Activated CD8-positive, alpha-beta T cell treated with anti-CD3 and anti-CD28 coated beads for 36 hours (primary cell): ENCODE measurements around the gene ABCG1. TPM values are rescaled to one million over a fixed set of nuclear protein-coding genes. Genes with fewer than 3 reads are reported as not detected.

ENCODE experiments used
- ATAC-seq: fragments of 200-7000 bp; cut with Tn5 transposase; one replicate; pipeline ENCODE4 v1.10.0; 2021; ENCODE audit warnings: mild to moderate bottlenecking, moderate library complexity
- CTCF ChIA-PET: fragments of 350-600 bp; sonication (Branson Sonifier 250); formaldehyde crosslinking; loops from one replicate; lab custom pipeline; 2021; ENCODE audit warnings: antibody characterized with exemption; lab: Charles Lee
- POLR2A ChIA-PET: fragments of 350-600 bp; sonication (Branson Sonifier 250); formaldehyde crosslinking; loops from one replicate; lab custom pipeline; 2021; ENCODE audit warnings: antibody characterized with exemption; lab: Charles Lee
- DNase-seq: peaks from one replicate; pipeline ENCODE4 v3.0.0-alpha.2; 2020
- H3K27ac Mint-ChIP-seq: one replicate; pipeline ENCODE4 v1.8.0; 2021; ENCODE audit warnings: mild to moderate bottlenecking, mixed read lengths
- H3K27me3 Mint-ChIP-seq: one replicate; pipeline ENCODE4 v1.8.0; 2021; ENCODE audit warnings: mixed read lengths
- H3K36me3 Mint-ChIP-seq: one replicate; pipeline ENCODE4 v1.8.0; 2021; ENCODE audit warnings: low read depth, mixed read lengths
- H3K4me1 Mint-ChIP-seq: one replicate; pipeline ENCODE4 v1.8.0; 2021; ENCODE audit warnings: low read depth, mixed read lengths
- H3K4me3 Mint-ChIP-seq: one replicate; pipeline ENCODE4 v1.8.0; 2021; ENCODE audit warnings: mild to moderate bottlenecking, moderate library complexity, mixed read lengths
- H3K9me3 Mint-ChIP-seq: one replicate; pipeline ENCODE4 v1.8.0; 2021; ENCODE audit warnings: mixed read lengths
- intact Hi-C: fragments of 100-400 bp; cut with micrococcal nuclease; formaldehyde crosslinking; loops from one replicate; pipeline ENCODE4 v1.10.0; 2022
- total RNA-seq, 2 experiments: library from RNA; stranded (reverse); gene quantifications; one replicate each; pipeline ENCODE4 v1.2.3, GENCODE V29; 2021
- TF ChIP-seq, protein P1 (sequence below): fragments of 200-600 bp; IDR thresholded peaks from one replicate; pipeline ENCODE4 v1.8.0; 2022; ENCODE audit warnings: antibody characterized with exemption, mild to moderate bottlenecking

ABCG1 gene
- total RNA-seq, 2 experiments from 2014 or later = 12.1 to 12.7 TPM

- TF ChIP-seq, protein P1, sequence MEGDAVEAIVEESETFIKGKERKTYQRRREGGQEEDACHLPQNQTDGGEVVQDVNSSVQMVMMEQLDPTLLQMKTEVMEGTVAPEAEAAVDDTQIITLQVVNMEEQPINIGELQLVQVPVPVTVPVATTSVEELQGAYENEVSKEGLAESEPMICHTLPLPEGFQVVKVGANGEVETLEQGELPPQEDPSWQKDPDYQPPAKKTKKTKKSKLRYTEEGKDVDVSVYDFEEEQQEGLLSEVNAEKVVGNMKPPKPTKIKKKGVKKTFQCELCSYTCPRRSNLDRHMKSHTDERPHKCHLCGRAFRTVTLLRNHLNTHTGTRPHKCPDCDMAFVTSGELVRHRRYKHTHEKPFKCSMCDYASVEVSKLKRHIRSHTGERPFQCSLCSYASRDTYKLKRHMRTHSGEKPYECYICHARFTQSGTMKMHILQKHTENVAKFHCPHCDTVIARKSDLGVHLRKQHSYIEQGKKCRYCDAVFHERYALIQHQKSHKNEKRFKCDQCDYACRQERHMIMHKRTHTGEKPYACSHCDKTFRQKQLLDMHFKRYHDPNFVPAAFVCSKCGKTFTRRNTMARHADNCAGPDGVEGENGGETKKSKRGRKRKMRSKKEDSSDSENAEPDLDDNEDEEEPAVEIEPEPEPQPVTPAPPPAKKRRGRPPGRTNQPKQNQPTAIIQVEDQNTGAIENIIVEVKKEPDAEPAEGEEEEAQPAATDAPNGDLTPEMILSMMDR = peak; percentile 89
- no peaks in the 10 kb centered on the region for H3K36me3 Mint-ChIP-seq
- intact Hi-C loops = loop anchor here (2.0 to 5.0 kb wide), 2 partner anchors 94 to 111 kb away; no protein-coding TSS in a partner anchor
- peaks cover 17% of the 10 kb centered on the region for H3K4me1 Mint-ChIP-seq
- DNase-seq (peak; percentile 89), ATAC-seq (peak; percentile 99)
- no peak overlapping the region for H3K4me3 Mint-ChIP-seq
- CTCF ChIA-PET = interaction anchor here (0.7 to 3.9 kb wide), 56 partner anchors 9 to 255 kb away, joined by 3 to 133 read pairs (median 6); partner anchors contain the start of genes ABCG1 and SLC37A1
- no peaks in the 10 kb centered on the region for H3K27me3 Mint-ChIP-seq
- no peak overlapping the region for H3K27ac Mint-ChIP-seq
- no peaks in the 10 kb centered on the region for H3K9me3 Mint-ChIP-seq
- POLR2A ChIA-PET = interaction anchor here (1.0 to 1.3 kb wide), 2 partner anchors 42 to 48 kb away, joined by 4 read pairs; no protein-coding TSS in a partner anchor
Measured at GRCh38 chr21:42258150-42258884, 39.4 kb downstream of the ABCG1 start.

GRCh38 chr21:42258885-42259407, 40.0 kb downstream of the ABCG1 start:
- ATAC-seq (no peak), DNase-seq (no peak)
- H3K36me3 Mint-ChIP-seq = no peaks in the 10 kb centered on the region
- no peaks in the 10 kb centered on the region for H3K27me3 Mint-ChIP-seq
- intact Hi-C loops = loop anchor here (2.0 to 5.0 kb wide), 2 partner anchors 94 to 112 kb away; no protein-coding TSS in a partner anchor
- H3K4me3 Mint-ChIP-seq = no peak overlapping the region
- no peaks in the 10 kb centered on the region for H3K9me3 Mint-ChIP-seq
- TF ChIP-seq, protein P1 = peak; percentile 9
- ChIA-PET POLR2A (interaction anchor here (1.0 to 1.3 kb wide), 2 partner anchors 42 to 49 kb away, joined by 4 read pairs; no protein-coding TSS in a partner anchor), CTCF (interaction anchor here (0.7 to 3.9 kb wide), 57 partner anchors 10 to 255 kb away, joined by 3 to 133 read pairs (median 6); partner anchors contain the start of genes ABCG1 and SLC37A1)
- H3K27ac Mint-ChIP-seq = no peak overlapping the region
- peaks cover 12% of the 10 kb centered on the region for H3K4me1 Mint-ChIP-seq

GRCh38 chr21:42260121-42260520, 41.2 kb downstream of the ABCG1 start:
- intact Hi-C loops = no loop called here
- no peak for DNase-seq
- Mint-ChIP-seq H3K27ac (no peak overlapping the region), H3K27me3 (no peaks in the 10 kb centered on the region), H3K9me3 (no peaks in the 10 kb centered on the region), H3K4me1 (peaks cover 6% of the 10 kb centered on the region), H3K36me3 (no peaks in the 10 kb centered on the region), H3K4me3 (no peak overlapping the region)
- ATAC-seq = no peak
- ChIA-PET POLR2A (interaction anchor here (1.0 kb wide), 1 partner anchor 14 kb away, joined by 3 read pairs; no protein-coding TSS in a partner anchor), CTCF (interaction anchor here (0.7 to 3.9 kb wide), 17 partner anchors 12 to 190 kb away, joined by 3 to 133 read pairs (median 7); no protein-coding TSS in a partner anchor)
- TF ChIP-seq, protein P1 = no peak

DNA sequence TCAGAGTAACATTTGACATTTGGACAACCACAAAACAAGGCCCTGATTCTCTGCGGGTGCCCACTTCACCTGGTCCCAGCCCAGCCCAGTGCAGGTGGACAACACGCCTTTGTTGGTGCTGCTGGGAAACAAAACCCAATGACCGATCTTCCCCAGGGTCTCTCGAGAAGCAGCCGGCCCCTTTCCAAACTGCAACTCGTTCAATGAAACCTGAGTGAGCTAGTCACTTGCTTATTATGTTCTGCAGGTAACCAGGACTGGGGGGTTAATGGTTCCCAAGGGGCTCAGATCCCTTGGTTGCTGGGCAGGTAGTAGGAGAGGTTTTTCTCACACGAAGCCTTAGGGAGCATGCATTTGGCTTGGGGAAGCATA, 42.9 kb downstream of the ABCG1 start:
- POLR2A ChIA-PET = interaction anchor here (0.6 to 0.8 kb wide), 2 partner anchors 17 to 106 kb away, joined by 3 read pairs; no protein-coding TSS in a partner anchor
- H3K4me3 Mint-ChIP-seq = no peak overlapping the region
- H3K36me3 Mint-ChIP-seq = no peaks in the 10 kb centered on the region
- intact Hi-C loops = no loop called here
- TF ChIP-seq, protein P1 = no peak
- ATAC-seq (no peak), DNase-seq (no peak)
- H3K27me3 Mint-ChIP-seq = no peaks in the 10 kb centered on the region
- H3K27ac Mint-ChIP-seq = no peak overlapping the region
- H3K4me1 Mint-ChIP-seq = peaks cover 8% of the 10 kb centered on the region
- CTCF ChIA-PET = interaction anchor here (0.8 to 3.9 kb wide), 8 partner anchors 9 to 136 kb away, joined by 3 to 84 read pairs (median 6); no protein-coding TSS in a partner anchor
- H3K9me3 Mint-ChIP-seq = no peaks in the 10 kb centered on the region
